Cerebellar cortex (tissue), 1 donor: ENCODE results near the gene AGBL5.
"Not testable (repeated sequence)": the region's sequence is repeated elsewhere in the genome, so short reads cannot be mapped to it uniquely, and the experiment has no call there.

Source experiments
- DNase-seq: peaks from one replicate; pipeline ENCODE4 v3.0.0-alpha.2; 2015; ENCODE audit warnings: low spot score

Gene AGBL5

GRCh38 chr2:27091746-27092695 is 40.6 kb downstream of the AGBL5 start:
- no peak for DNase-seq

- DNase-seq, result no peak
Measured at GRCh38 chr2:27092696-27093429, 41.4 kb downstream of the AGBL5 start.

- DNase-seq, result no peak
Measured at GRCh38 chr2:27093430-27094352, 42.2 kb downstream of the AGBL5 start.

GRCh38 chr2:27094353-27094984 is 43.0 kb downstream of the AGBL5 start:
- DNase-seq, result no peak

GRCh38 chr2:27095427-27095744 is 43.9 kb downstream of the AGBL5 start:
- no peak for DNase-seq

- DNase-seq, result peak; percentile 86
Measured at GRCh38 chr2:27095745-27096651, 44.5 kb downstream of the AGBL5 start.

GRCh38 chr2:27096748-27097297 is 45.4 kb downstream of the AGBL5 start:
- DNase-seq, result no peak

- DNase-seq, result no peak
Measured at GRCh38 chr2:27097341-27097740, 45.9 kb downstream of the AGBL5 start.

- DNase-seq, result no peak
Measured at GRCh38 chr2:27099334-27099955, 48.0 kb downstream of the AGBL5 start.

- no peak for DNase-seq
Measured at GRCh38 chr2:27100036-27100435, 48.6 kb downstream of the AGBL5 start.

- no peak for DNase-seq
Measured at GRCh38 chr2:27102329-27102728, 50.9 kb downstream of the AGBL5 start.

GRCh38 chr2:27105981-27106380 is 54.5 kb downstream of the AGBL5 start:
- DNase-seq, result no peak

GRCh38 chr2:27108221-27108620 is 56.8 kb downstream of the AGBL5 start:
- no peak for DNase-seq

GRCh38 chr2:27109083-27109482 is 57.6 kb downstream of the AGBL5 start:
- DNase-seq, result no peak

- DNase-seq, result not testable (repeated sequence)
Measured at GRCh38 chr2:27110603-27111352, 59.3 kb downstream of the AGBL5 start.

GRCh38 chr2:27111392-27112078 is 60.1 kb downstream of the AGBL5 start:
- DNase-seq, result not testable (repeated sequence)

GRCh38 chr2:27115519-27115918 is 64.1 kb downstream of the AGBL5 start:
- no peak for DNase-seq

GRCh38 chr2:27117995-27118524 is 66.6 kb downstream of the AGBL5 start:
- DNase-seq, result peak; percentile 49
